ENCODE results near the gene RTL1.

GRCh38 chr14:100859781-100860180 is 43.7 kb downstream of the RTL1 start:
- TF ChIP-seq TAF1 (IDR thresholded peaks at IDR 0.05; ENCODE audit: borderline replicate concordance, insufficient read depth, low read length) = no peak
- TF ChIP-seq POLR2AphosphoS5 (IDR thresholded peaks at IDR 0.05; ENCODE audit: low read depth, low read length) = no peak
- no peak for TF ChIP-seq REST (IDR thresholded peaks at IDR 0.05; ENCODE audit: insufficient read depth in 1 of 2, low read depth in 2 of 2, low read length in 2 of 2)
- no peak for TF ChIP-seq SIN3A (IDR thresholded peaks at IDR 0.05; ENCODE audit: borderline replicate concordance, insufficient read depth, low read length)
- no peak for TF ChIP-seq FOXP2 (optimal IDR thresholded peaks at IDR 0.05; ENCODE audit: borderline replicate concordance, extremely low read depth, extremely low read length, insufficient read depth)
